GM12878 (cell line): ENCODE data around the gene PIEZO2. TPM values are rescaled to one million over a fixed set of nuclear protein-coding genes. Genes with fewer than 3 reads are reported as not detected.

Experiments
- ASH2L ChIP-seq: fragments of 300-600, 200-600 bp; sonication (generic); IDR thresholded peaks from 2 replicates; pipeline ENCODE4 v1.6.1; 2017; ENCODE audit warnings: low read depth, mild to moderate bottlenecking, borderline replicate concordance
- ATF7 ChIP-seq: fragments of 450-650 bp; IDR thresholded peaks from 2 replicates; pipeline ENCODE4 v1.6.1; 2016; ENCODE audit warnings: low read depth, mild to moderate bottlenecking
- BCL3 ChIP-seq: IDR thresholded peaks from 2 replicates; pipeline ENCODE4 v1.6.1; 2011; ENCODE audit warnings: borderline replicate concordance, low read depth, mild to moderate bottlenecking, moderate library complexity, low read length; ENCODE audit not compliant: insufficient read depth, poor library complexity, severe bottlenecking
- BHLHE40 ChIP-seq, 2 experiments: fragments of 450-650 bp in 1 of 2; IDR thresholded peaks; 2 replicates each; pipeline ENCODE4 v1.6.1; 2011 to 2017; ENCODE audit warnings: low read depth in 2 of 2, borderline replicate concordance in 1 of 2, improper control_type of control experiment in 1 of 2, low read length in 1 of 2, mild to moderate bottlenecking in 1 of 2
- CREB1 ChIP-seq: IDR thresholded peaks from 2 replicates; pipeline ENCODE4 v1.6.1; 2012; ENCODE audit warnings: low read depth, mild to moderate bottlenecking, inconsistent platforms
- CREM ChIP-seq: IDR thresholded peaks from 2 replicates; pipeline ENCODE4 v1.6.1; 2014; ENCODE audit warnings: antibody characterized with exemption, low read depth
- FOXK2 ChIP-seq: fragments of 450-650 bp; IDR thresholded peaks from 2 replicates; pipeline ENCODE4 v1.6.1; 2017; ENCODE audit warnings: mild to moderate bottlenecking, moderate library complexity
- IKZF1 ChIP-seq: fragments of 450-650 bp; conservative IDR thresholded peaks from 2 replicates; pipeline ENCODE4 v1.6.1; 2017; ENCODE audit warnings: antibody characterized with exemption, mild to moderate bottlenecking
- IKZF2 ChIP-seq, 2 experiments: fragments of 450-650 bp; IDR thresholded peaks; 2 replicates each; pipeline ENCODE4 v1.6.1; 2017; ENCODE audit warnings: mild to moderate bottlenecking in 2 of 2, moderate library complexity in 2 of 2
- MEF2A ChIP-seq: IDR thresholded peaks from 2 replicates; pipeline ENCODE4 v1.6.1; 2011; ENCODE audit warnings: low read depth, mild to moderate bottlenecking, low read length, moderate library complexity; ENCODE audit not compliant: insufficient read depth
- MTA2 ChIP-seq: fragments of 450-650 bp; IDR thresholded peaks from 2 replicates; pipeline ENCODE4 v1.6.1; 2016; ENCODE audit warnings: low read depth, mild to moderate bottlenecking, moderate library complexity
- MTA3 ChIP-seq: IDR thresholded peaks from 2 replicates; pipeline ENCODE4 v1.6.1; 2012; ENCODE audit warnings: low read length, inconsistent platforms, borderline replicate concordance
- NR2C1 ChIP-seq: fragments of 450-650 bp; IDR thresholded peaks from 2 replicates; pipeline ENCODE4 v1.6.1; 2017; ENCODE audit warnings: antibody characterized with exemption, mild to moderate bottlenecking, moderate library complexity
- NR2F1 ChIP-seq: fragments of 450-650 bp; conservative IDR thresholded peaks from 2 replicates; pipeline ENCODE4 v1.6.1; 2017; ENCODE audit warnings: mild to moderate bottlenecking
- PAX5 ChIP-seq: IDR thresholded peaks from 2 replicates; pipeline ENCODE4 v1.6.1; 2011; ENCODE audit warnings: low read depth, low read length, borderline replicate concordance
- PKNOX1 ChIP-seq: fragments of 450-650 bp; IDR thresholded peaks from 2 replicates; pipeline ENCODE4 v1.6.1; 2016; ENCODE audit warnings: mild to moderate bottlenecking
- POU2F2 ChIP-seq: IDR thresholded peaks from 3 replicates; pipeline ENCODE4 v1.6.1; 2011; ENCODE audit warnings: low read depth, mild to moderate bottlenecking, low read length, borderline replicate concordance
- RBBP5 ChIP-seq: fragments of 200-600 bp; sonication (generic); conservative IDR thresholded peaks from 2 replicates; pipeline ENCODE4 v1.6.1; 2016
- STAT3 ChIP-seq: IDR thresholded peaks from 2 replicates; pipeline ENCODE4 v1.6.1; 2011; ENCODE audit warnings: low read depth, low read length, improper control_type of control experiment
- YBX1 ChIP-seq: fragments of 450-650 bp; IDR thresholded peaks from 2 replicates; pipeline ENCODE4 v1.6.1; 2016; ENCODE audit warnings: antibody characterized with exemption
- ZNF207 ChIP-seq: fragments of 450-650 bp; IDR thresholded peaks from 2 replicates; pipeline ENCODE4 v1.6.1; 2014; ENCODE audit warnings: antibody characterized with exemption, mild to moderate bottlenecking, borderline replicate concordance
- ZNF274 ChIP-seq: IDR thresholded peaks from one replicate; pipeline ENCODE4 v1.8.0; 2011; ENCODE audit not compliant: insufficient read length, insufficient read depth
- ZZZ3 ChIP-seq: IDR thresholded peaks from 2 replicates; pipeline ENCODE4 v1.6.1; 2011; ENCODE audit warnings: low read depth; ENCODE audit not compliant: control insufficient read depth, insufficient read length
- polyA plus RNA-seq, 11 experiments: library from polyadenylated mRNA; depleted of rRNA in 4 of 11; unstranded in 6 of 11; stranded (reverse) in 5 of 11; fragments of >200 nt; fragmentation: Nextera tagmentation in 4 of 11; fragmentation: Illumina TruSeq in 1 of 11; extraction: Ambion mirVana in 4 of 11; extraction: Trizol in 1 of 11; gene quantifications; 1 replicate in 1 of 11; 2 replicates in 10 of 11; pipeline versions ENCODE4 v1.2.1 to v1.2.3, GENCODE V29; 2011 to 2016; ENCODE audit warnings: inconsistent platforms in 2 of 11, missing spikeins in 2 of 11, low read depth in 1 of 11
- total RNA-seq, 4 experiments: library from RNA; depleted of rRNA in 3 of 4; stranded (reverse); fragments of >200 nt in 3 of 4; fragmentation: Illumina TruSeq in 1 of 4; extraction: Trizol in 1 of 4; gene quantifications; 2 replicates each; pipeline versions ENCODE4 v1.2.1 to v1.2.3, GENCODE V29; 2013 to 2021
- TF ChIP-seq, protein P1 (sequence below): fragments of 450-650 bp; formaldehyde crosslinking; IDR thresholded peaks from 2 replicates; pipeline ENCODE4 v1.4.0; 2022; ENCODE audit warnings: mild to moderate bottlenecking, moderate library complexity
- TF ChIP-seq, protein P2 (sequence below): fragments of 450-650 bp; IDR thresholded peaks from 2 replicates; pipeline ENCODE4 v1.6.1; 2016; ENCODE audit warnings: mild to moderate bottlenecking

The PIEZO2 gene
- total and polyA plus RNA-seq, 10 of the 15 experiments (the other 5 are each of a cell fraction or from before 2014, with no cell fraction given) = 6.7 to 42.3 (median 27.4) TPM

DNA sequence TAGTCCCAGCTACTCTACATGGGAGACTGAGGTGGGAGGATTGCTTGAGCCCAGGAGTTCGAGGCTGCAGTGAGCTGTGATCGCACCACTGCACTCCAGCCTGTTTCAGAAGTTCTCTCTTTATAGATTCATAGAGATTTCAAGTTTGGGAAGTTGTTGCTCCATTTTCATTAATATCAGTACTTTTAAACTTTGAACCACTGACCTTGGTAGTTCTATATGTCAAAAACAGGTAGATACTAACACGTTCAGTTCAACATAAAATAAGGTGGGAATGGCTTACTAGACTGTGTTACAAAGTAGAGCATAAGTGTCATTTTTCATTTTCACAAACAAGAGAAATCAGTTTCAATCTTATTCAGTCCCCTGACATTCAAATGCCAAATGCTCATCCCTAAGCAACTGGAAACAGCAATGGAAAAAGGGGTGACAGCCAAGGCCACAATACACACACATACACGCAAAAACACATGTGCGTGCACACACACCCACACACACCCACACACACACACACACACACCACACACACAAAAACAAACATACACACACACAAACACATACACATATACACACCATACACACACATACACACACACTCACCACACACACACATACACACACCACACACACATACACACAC is 71.7 kb downstream of the PIEZO2 start (continued):
- TF ChIP-seq CREB1 (no peak), IKZF2 (IDR thresholded peaks at IDR 0.05) (peak; percentile 92 to 94), NR2F1 (peak; percentile 55; the same call in 1 of the 2 replicates), POU2F2 (0 out of 3 replicates have a peak, but pooled peaks have one; percentile 48), MTA2 (peak; percentile 52; the same call in 1 of the 2 replicates), MTA3 (0 out of 2 replicates have a peak, but pooled peaks have one; percentile 30), CREM (0 out of 2 replicates have a peak, but pooled peaks have one; percentile 12), RBBP5 (no peak), ATF7 (peak; percentile 74), BCL3 (peak; percentile 58), FOXK2 (no peak), PAX5 (peak; percentile 13; the same call in 1 of the 2 replicates), ZNF274 (no peak), ZZZ3 (no peak), ZNF207 (no peak), ASH2L (no peak), YBX1 (0 out of 2 replicates have a peak, but pooled peaks have one; percentile 75), NR2C1 (peak; percentile 46), IKZF1 (peak; percentile 85), STAT3 (no peak), PKNOX1 (peak; percentile 62; the same call in 1 of the 2 replicates), MEF2A (no peak), BHLHE40 (IDR thresholded peaks at IDR 0.05; ENCODE audit: borderline replicate concordance in 1 of 2, low read depth in 2 of 2, low read length in 1 of 2) (peak in 1 of 2 experiments; percentile 48; a peak in 1 of 4 replicates)
- TF ChIP-seq, protein P1, sequence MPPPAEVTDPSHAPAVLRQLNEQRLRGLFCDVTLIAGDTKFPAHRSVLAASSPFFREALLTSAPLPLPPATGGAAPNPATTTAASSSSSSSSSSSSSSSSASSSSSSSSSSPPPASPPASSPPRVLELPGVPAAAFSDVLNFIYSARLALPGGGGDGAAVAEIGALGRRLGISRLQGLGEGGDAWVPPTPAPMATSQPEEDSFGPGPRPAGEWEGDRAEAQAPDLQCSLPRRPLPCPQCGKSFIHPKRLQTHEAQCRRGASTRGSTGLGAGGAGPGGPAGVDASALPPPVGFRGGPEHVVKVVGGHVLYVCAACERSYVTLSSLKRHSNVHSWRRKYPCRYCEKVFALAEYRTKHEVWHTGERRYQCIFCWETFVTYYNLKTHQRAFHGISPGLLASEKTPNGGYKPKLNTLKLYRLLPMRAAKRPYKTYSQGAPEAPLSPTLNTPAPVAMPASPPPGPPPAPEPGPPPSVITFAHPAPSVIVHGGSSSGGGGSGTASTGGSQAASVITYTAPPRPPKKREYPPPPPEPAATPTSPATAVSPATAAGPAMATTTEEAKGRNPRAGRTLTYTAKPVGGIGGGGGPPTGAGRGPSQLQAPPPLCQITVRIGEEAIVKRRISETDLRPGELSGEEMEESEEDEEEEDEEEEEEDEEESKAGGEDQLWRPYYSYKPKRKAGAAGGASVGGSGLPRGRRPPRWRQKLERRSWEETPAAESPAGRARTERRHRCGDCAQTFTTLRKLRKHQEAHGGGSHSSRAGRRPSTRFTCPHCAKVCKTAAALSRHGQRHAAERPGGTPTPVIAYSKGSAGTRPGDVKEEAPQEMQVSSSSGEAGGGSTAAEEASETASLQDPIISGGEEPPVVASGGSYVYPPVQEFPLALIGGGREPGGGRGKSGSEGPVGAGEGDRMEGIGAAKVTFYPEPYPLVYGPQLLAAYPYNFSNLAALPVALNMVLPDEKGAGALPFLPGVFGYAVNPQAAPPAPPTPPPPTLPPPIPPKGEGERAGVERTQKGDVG (CRISPR knock-in tag) = no peak
- TF ChIP-seq, protein P2, sequence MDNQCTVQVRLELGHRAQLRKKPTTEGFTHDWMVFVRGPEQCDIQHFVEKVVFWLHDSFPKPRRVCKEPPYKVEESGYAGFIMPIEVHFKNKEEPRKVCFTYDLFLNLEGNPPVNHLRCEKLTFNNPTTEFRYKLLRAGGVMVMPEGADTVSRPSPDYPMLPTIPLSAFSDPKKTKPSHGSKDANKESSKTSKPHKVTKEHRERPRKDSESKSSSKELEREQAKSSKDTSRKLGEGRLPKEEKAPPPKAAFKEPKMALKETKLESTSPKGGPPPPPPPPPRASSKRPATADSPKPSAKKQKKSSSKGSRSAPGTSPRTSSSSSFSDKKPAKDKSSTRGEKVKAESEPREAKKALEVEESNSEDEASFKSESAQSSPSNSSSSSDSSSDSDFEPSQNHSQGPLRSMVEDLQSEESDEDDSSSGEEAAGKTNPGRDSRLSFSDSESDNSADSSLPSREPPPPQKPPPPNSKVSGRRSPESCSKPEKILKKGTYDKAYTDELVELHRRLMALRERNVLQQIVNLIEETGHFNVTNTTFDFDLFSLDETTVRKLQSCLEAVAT = peak; percentile 93
